Esophagus squamous epithelium (tissue), 5 donors: ENCODE measurements around the gene GALNT7. TPM values are rescaled to one million over a fixed set of nuclear protein-coding genes. Genes with fewer than 3 reads are reported as not detected.

ENCODE experiments used
- DNase-seq: peaks from one replicate; lab custom pipeline; 2025; lab: John Stamatoyannopoulos, UW
- H3K27ac ChIP-seq, 4 donors: fragments of 200-600 bp; sonication (generic); one replicate each; pipeline ENCODE4 v1.5.1; 2016 to 2019; ENCODE audit warnings: mild to moderate bottlenecking in 1 of 4
- H3K27me3 ChIP-seq, 4 donors: fragments of 200-600 bp; sonication (generic); 1 replicate in 3 of 4; 2 replicates in 1 of 4; pipeline versions ENCODE4 v1.5.1 to v1.6.0; 2017 to 2021; ENCODE audit warnings: antibody characterized with exemption in 1 of 4
- H3K36me3 ChIP-seq, 3 donors: fragments of 200-600 bp; sonication (generic); one replicate each; pipeline ENCODE4 v1.5.1; 2016 to 2019
- H3K4me1 ChIP-seq, 3 donors: fragments of 200-600 bp; sonication (generic); one replicate each; pipeline ENCODE4 v1.5.1; 2017 to 2019
- H3K4me3 ChIP-seq, 4 donors: fragments of 200-600 bp; sonication (generic); 1 replicate in 3 of 4; 2 replicates in 1 of 4; pipeline ENCODE4 v1.5.1; 2016 to 2019; ENCODE audit warnings: mild to moderate bottlenecking in 2 of 4, moderate library complexity in 1 of 4
- H3K9me3 ChIP-seq, 3 donors: fragments of 200-600 bp; sonication (generic); one replicate each; pipeline ENCODE4 v1.5.1; 2016 to 2019
- POLR2A ChIP-seq, 4 donors: fragments of 450-650 bp; IDR thresholded peaks; one replicate each; pipeline ENCODE4 v1.6.1; 2017; ENCODE audit warnings: antibody characterized with exemption in 4 of 4, mild to moderate bottlenecking in 4 of 4, moderate library complexity in 3 of 4
- WGBS, 2 donors: methylation state at CpG; one replicate each; pipeline ENCODE4 v1.1.5; 2018; 5-methylcytosine and 5-hydroxymethylcytosine counted together
- intact Hi-C: fragments of 100-400 bp; cut with DNase I; formaldehyde crosslinking; loops from one replicate; pipeline ENCODE4 v1.15.0; 2022
- total RNA-seq, 4 donors: library from RNA; depleted of rRNA; stranded (reverse); fragments of >200 nt; gene quantifications; one replicate each; pipeline ENCODE4 v1.1.0, GENCODE V29; 2016
- TF ChIP-seq, protein P1 (sequence below), 6 experiments: fragments of 450-650 bp in 4 of 6; fragments of 200-600 bp in 2 of 6; sonication (generic) in 2 of 6; IDR thresholded peaks; one replicate each; pipeline ENCODE4 v1.5.1; 2016 to 2019; ENCODE audit warnings: antibody characterized with exemption in 6 of 6, mild to moderate bottlenecking in 4 of 6, moderate library complexity in 4 of 6
- donor health status: DM: yes; HTN: yes; CAD: no.

GALNT7 gene
- total RNA-seq, 4 donors from 2014 or later, result 17.9 to 33.8 (median 23.6) TPM

DNA sequence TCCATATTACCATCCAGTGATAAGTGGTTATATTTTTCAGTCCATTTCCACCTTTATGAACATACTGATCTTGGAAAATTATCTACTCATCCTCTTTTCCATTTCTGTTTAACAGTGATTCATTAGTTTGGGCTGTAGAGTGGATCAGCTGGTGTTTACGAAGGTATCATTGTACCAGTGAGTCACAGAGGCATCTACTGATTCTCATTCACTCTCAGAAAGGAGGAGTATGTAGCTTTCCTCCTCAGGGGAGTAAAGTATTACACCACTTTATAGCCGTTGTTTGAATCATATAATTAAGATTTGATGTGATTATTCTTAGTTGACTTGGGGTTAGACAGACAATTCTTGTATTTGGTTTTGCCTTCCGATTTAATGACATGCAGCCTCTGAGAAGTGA, 74.7 kb downstream of the GALNT7 start:
- intact Hi-C loops, result no loop called here
- Histone ChIP-seq H3K36me3 (peaks cover 0 to 6% (median 0%) of the 10 kb centered on the region in 3 donors), H3K4me3 (no peak overlapping the region), H3K9me3 (no peaks in the 10 kb centered on the region), H3K4me1 (peaks cover 0 to 20% (median 0%) of the 10 kb centered on the region in 3 donors), H3K27ac (no peak overlapping the region), H3K27me3 (no peaks in the 10 kb centered on the region)
- TF ChIP-seq, protein P1, sequence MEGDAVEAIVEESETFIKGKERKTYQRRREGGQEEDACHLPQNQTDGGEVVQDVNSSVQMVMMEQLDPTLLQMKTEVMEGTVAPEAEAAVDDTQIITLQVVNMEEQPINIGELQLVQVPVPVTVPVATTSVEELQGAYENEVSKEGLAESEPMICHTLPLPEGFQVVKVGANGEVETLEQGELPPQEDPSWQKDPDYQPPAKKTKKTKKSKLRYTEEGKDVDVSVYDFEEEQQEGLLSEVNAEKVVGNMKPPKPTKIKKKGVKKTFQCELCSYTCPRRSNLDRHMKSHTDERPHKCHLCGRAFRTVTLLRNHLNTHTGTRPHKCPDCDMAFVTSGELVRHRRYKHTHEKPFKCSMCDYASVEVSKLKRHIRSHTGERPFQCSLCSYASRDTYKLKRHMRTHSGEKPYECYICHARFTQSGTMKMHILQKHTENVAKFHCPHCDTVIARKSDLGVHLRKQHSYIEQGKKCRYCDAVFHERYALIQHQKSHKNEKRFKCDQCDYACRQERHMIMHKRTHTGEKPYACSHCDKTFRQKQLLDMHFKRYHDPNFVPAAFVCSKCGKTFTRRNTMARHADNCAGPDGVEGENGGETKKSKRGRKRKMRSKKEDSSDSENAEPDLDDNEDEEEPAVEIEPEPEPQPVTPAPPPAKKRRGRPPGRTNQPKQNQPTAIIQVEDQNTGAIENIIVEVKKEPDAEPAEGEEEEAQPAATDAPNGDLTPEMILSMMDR (IDR thresholded peaks at IDR 0.05), result no peak
- no peak for TF ChIP-seq POLR2A (IDR thresholded peaks at IDR 0.05)
- DNase-seq, result no peak
- 60 to 65% methylated on average over 3 of the region's 3 CpGs for WGBS, 2 donors

GRCh38 chr4:173243917-173244658, 75.5 kb downstream of the GALNT7 start:
- 91 to 97% methylated on average over 3 of the region's 3 CpGs for WGBS, 2 donors
- Histone ChIP-seq H3K27ac (no peak overlapping the region), H3K36me3 (peaks cover 0 to 7% (median 0%) of the 10 kb centered on the region in 3 donors), H3K9me3 (no peaks in the 10 kb centered on the region), H3K27me3 (no peaks in the 10 kb centered on the region), H3K4me1 (peaks cover 0 to 28% (median 0%) of the 10 kb centered on the region in 3 donors), H3K4me3 (no peak overlapping the region)
- intact Hi-C loops, result no loop called here
- no peak for DNase-seq
- TF ChIP-seq, protein P1 (IDR thresholded peaks at IDR 0.05), result no peak
- TF ChIP-seq POLR2A (IDR thresholded peaks at IDR 0.05), result no peak

DNA sequence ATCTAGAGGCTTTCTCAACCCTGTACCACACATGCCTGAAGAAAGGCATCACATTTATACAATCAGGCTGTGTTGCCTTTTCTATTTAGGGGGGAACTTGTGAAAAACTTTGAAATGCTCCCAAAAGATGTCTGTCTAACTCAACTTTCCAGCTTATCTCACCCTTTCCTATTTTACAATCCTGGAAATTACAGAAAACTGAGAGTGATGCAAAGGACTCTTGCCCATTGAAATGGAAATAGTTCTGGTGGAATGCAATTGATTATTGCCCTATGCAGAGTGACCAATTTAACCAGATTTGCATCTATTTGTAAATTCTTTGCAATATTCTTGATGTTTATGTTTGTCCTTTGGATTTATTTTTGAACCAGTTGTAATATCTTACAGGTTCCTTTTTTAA, 77.3 kb downstream of the GALNT7 start:
- Histone ChIP-seq H3K4me1 (peaks cover 0 to 31% (median 0%) of the 10 kb centered on the region in 3 donors), H3K27ac (no peak overlapping the region), H3K4me3 (no peak overlapping the region), H3K27me3 (no peaks in the 10 kb centered on the region), H3K9me3 (no peaks in the 10 kb centered on the region), H3K36me3 (peaks cover 0 to 7% (median 0%) of the 10 kb centered on the region in 3 donors)
- no peak for DNase-seq
- intact Hi-C loops, result no loop called here
- TF ChIP-seq POLR2A (IDR thresholded peaks at IDR 0.05), result no peak
- TF ChIP-seq, protein P1 (IDR thresholded peaks at IDR 0.05), result no peak

GRCh38 chr4:173246719-173247118, 78.1 kb downstream of the GALNT7 start:
- peaks cover 0 to 34% (median 0%) of the 10 kb centered on the region in 3 donors for H3K4me1 ChIP-seq
- TF ChIP-seq, protein P1 (IDR thresholded peaks at IDR 0.05), result no peak
- no peak for TF ChIP-seq POLR2A (IDR thresholded peaks at IDR 0.05)
- no peak overlapping the region for H3K4me3 ChIP-seq
- WGBS, 2 donors, result 63 to 85% methylated on average over 3 of the region's 3 CpGs
- H3K27me3 ChIP-seq, result no peaks in the 10 kb centered on the region
- no peak for DNase-seq
- no peak overlapping the region for H3K27ac ChIP-seq
- intact Hi-C loops, result no loop called here
- H3K9me3 ChIP-seq, result no peaks in the 10 kb centered on the region
- H3K36me3 ChIP-seq, result peaks cover 0 to 7% (median 0%) of the 10 kb centered on the region in 3 donors

DNA sequence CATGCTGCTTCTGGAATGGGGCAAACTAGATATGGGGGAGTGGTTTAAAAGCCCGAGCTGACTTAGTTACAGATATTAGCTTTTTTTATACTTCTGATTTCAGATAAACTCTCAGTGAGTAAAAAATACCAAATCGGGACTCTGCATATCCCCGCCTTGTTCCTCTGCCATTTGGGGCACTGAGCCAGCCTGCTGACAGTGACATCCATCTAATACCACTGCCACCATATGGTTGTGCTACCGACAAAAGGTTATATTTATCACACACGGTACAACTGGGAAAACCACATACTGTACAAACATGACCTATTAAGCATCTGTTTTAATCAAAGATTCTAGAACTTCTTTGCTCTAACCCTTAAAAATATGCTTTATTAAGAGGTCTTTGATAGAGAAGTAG, 78.7 kb downstream of the GALNT7 start:
- H3K4me3 ChIP-seq, result no peak overlapping the region
- peaks cover 0 to 38% (median 4%) of the 10 kb centered on the region in 3 donors for H3K4me1 ChIP-seq
- no peak for TF ChIP-seq POLR2A (IDR thresholded peaks at IDR 0.05)
- TF ChIP-seq, protein P1 (IDR thresholded peaks at IDR 0.05), result no peak
- H3K27me3 ChIP-seq, result no peaks in the 10 kb centered on the region
- H3K27ac ChIP-seq, result no peak overlapping the region
- H3K36me3 ChIP-seq, result peaks cover 0 to 7% (median 0%) of the 10 kb centered on the region in 3 donors
- 63 to 64% methylated on average over 5 of the region's 5 CpGs for WGBS, 2 donors
- intact Hi-C loops, result no loop called here
- H3K9me3 ChIP-seq, result no peaks in the 10 kb centered on the region
- DNase-seq, result no peak
